ENCODE results near the gene GNPTAB.

- TF ChIP-seq CTCF (IDR thresholded peaks at IDR 0.05 in 4 of 5, conservative IDR thresholded peaks at IDR 0.05 in 1 of 5) = no peak
- TF ChIP-seq POLR2A (IDR thresholded peaks at IDR 0.05) = no peak
These were observed 956 bp downstream of the GNPTAB start for GRCh38 chr12:101829639-101830366.

Data from gastrocnemius medialis (tissue), 4 donors.